Measurements from ENCODE around the gene HSD11B2. TPM values are rescaled to one million over a fixed set of nuclear protein-coding genes. Genes with fewer than 3 reads are reported as not detected.
"Not testable (repeated sequence)": the region's sequence is repeated elsewhere in the genome, so short reads cannot be mapped to it uniquely, and the experiment has no call there.

The HSD11B2 gene
- total RNA-seq, 1 donor from 2014 or later, result 1.7 TPM

DNA sequence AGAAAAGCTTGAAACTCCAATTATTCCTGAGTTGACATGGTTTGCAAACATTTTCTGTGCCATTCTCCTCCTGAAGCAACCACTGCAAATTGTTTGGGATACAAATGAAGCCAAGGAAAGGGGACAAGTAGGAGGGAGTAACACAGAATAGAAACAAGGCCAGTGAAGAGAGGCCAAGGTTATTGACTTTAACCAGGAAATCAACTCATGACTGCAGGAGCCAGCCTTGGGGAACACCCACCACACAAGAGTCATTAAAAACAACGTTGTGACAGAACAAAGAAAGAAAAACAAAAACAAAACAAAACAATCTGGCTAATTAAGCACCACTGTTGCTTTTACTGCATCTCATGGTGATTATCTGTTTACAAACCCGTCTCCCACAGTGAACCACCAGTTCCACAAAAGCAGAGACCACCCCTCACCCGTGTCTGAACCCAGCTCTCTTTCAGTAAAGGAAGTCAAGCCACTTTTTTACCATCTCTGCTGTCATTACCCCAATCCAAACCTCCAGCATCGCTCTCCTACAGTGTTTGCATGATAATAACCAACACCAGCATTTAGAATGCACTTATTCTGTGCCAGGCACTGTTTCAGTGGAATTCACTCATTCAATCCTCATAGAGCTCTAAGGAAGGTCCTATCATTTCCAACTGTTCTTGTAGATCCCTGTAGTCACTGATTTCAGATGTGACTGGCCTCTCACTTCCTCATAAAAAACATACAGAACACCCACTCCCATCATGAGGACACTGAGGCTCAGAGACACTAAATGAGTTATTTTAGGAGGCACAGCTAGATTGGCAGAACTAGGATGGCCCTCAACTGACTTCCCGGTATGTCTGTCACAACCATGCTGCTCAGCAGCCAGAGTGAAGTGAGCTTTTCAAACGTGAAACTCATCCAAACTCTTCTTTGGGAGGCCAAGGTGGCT, 16.7 kb upstream of the HSD11B2 start:
- DNase-seq (ENCODE audit: low read depth), result peak; percentile 30

DNA sequence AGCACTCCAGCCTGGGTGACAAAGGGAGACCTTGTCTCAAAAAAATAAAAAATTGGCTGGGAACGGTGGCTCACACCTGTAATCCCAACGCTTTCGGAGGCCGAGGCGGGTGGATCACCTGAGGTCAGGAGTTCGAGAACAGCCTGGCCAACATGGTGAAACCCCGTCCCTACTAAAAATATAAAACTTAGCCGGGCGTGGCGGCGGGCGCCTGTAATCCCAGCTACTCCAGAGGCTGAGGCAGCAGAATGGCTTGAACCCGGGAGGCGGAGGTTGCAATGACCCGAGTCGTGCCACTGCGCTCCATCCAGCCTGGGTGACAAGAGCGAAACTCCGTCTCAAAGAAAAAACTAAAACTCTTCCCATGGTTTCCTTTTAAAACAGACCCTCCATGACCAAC, 15.5 kb upstream of the HSD11B2 start:
- not testable (repeated sequence) for DNase-seq (ENCODE audit: low read depth)

DNA sequence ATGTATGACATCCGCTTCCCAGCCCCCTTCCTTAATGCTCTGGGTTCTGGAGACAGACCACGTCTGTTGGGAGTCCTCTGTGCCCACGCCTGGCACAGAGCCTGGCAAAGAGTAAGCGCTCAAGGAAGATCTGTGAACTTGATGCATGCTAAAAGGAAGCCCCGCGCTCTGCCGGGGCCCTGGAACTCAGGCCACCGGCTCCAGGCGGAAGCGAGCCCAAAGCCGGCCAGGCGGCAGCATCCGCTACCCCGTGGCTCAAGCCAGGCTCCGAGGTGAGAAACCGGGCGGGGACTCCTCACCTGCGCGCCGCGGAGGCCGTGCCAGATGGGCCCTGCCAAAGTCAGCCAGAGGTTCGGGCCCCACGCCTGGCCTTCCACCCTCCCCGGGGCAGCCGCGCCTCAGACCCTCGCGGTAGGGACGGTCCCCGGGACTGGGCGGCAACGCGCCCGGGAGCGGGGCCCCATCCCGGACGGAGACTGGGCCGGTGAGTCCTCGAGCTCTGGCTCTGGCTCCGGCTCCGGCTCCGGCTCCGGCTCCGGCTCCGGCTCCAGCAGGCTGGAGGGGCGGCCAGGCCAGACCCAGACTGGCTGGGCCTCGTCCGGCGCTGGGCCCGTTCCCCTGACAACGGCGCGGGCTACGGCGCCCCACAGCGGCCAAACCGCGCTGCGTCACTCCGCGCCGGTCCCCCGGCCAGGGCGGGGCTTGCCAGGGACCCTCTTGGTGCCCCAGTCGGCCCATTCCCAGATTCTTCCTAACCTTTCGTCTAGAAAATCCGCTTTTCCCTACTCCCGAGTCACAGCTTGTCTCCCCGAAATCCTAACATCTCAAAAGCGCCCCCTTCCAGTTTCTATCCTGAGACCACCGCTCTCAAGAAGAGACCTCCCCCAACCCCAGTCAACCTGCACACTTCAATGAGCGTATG, 14.8 kb upstream of the HSD11B2 start, which contains the start of gene ZDHHC1:
Gene ZDHHC1, minus strand, starts transcription at position 606 of the 922 bp plus-strand sequence. CDS start 8,702 bp downstream, outside the sequence.
- DNase-seq (ENCODE audit: low read depth), result peak; percentile 44

DNA sequence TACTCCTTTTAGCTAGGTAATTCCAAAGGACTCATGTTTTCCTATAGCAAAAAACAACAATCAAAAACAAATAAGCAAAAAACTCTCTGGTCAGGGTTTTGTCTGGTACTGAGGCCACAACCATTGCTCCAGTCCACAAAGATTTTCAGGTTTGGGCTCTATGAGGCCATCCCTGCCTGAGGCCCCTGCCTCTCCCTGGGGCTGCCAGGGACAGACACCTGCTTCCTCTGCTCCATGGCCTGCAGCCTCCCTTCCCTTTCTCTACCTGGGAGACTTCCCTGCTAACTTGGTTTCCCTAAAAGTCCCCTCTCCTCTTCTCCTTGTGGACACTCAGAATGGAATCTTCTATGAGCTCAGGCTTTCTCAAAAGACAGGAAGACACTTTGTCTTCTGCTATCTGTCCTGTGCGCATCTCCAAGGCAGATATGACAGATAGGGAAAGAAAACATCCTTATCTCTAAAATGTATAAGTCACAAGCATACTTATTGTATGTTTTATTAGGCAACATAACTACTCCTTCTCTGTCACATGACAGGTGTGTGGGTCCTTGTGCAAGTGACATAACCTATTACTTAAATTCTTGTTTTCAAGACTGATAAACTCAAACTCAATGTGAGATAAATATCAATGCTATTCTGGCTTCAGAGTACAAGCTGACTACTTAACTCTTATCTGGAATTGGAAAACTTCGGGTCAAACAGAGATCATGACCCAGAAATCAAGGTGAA, 13.4 kb upstream of the HSD11B2 start:
- DNase-seq (ENCODE audit: low read depth), result no peak

DNA sequence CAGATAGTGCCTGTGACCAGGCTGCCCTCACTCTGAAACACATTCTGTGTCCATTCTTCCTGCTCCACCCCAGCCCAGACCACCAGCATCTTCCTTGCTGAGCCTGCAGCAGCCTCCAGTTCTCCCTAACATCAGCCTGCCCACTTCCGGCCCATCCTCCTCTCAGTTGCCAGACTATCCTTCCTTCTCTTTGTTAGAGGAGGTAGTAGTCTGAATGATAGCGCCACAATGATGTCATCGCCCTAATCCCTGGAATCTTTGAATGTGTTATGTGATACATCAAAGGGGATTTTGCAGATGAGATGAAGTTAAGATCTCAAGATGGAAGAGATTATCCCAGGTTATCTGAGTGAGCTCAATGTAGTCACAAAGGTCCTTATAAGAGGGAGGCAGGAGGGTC, 11.4 kb upstream of the HSD11B2 start:
- no peak for DNase-seq (ENCODE audit: low read depth)

DNA sequence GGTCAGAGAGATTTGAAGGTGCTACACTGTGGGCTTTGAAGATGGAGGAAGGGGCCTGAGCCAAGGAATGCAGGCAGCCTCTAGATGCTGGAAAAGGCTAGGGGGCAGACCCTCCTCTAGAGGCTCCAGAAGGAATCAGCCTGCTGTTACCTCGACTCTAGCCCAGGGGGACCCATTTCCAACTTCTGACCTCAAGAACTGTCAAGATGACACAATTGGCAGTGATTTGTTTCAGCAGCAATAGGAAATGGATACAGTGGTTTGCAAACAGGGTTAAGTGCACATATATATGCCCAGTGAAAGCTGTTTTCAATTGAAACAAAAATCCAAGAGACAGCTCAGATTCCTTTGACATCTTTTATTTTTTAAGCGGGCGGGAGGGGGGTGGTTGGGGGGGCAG, 11.0 kb upstream of the HSD11B2 start:
- no peak for DNase-seq (ENCODE audit: low read depth)

DNA sequence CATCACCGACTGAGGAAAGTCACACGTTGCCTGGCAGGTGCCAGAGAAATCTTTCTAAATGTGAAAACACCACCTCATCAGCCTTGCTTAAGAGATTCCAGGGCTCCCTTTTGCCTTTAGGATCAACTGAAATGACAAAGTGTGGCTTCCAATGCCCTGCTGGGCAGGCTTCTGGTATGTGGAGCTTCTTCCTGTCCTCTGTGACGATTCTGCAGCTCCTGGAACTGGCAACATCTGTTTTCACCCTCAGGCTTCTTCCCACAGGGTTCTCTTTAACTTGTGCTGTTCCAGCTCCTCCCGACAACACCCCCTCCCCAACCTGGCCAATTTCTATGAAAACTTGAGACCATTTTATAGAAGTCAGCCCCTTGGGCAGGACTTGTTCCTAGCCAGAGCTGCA, 9.9 kb upstream of the HSD11B2 start:
- no peak for DNase-seq (ENCODE audit: low read depth)

DNA sequence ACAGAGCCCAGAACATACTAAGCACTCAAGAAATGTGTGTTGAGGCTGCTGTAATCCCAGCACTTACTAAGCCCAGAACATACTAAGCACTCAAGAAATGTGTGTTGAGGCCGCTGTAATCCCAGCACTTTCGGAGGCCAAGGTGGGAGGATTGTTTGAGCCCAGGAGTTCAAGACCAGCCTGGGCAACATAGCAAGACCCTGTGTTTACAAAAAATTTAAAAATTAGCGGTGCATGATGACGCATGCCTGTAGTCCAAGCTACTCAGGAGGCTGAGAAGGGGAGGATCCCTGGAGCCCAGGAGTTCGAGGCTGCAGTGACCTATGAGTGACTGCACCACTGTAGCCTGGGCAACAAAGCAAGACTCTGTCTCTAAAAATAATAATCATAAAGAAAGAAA, 7.9 kb upstream of the HSD11B2 start:
- DNase-seq (ENCODE audit: low read depth), result no peak

DNA sequence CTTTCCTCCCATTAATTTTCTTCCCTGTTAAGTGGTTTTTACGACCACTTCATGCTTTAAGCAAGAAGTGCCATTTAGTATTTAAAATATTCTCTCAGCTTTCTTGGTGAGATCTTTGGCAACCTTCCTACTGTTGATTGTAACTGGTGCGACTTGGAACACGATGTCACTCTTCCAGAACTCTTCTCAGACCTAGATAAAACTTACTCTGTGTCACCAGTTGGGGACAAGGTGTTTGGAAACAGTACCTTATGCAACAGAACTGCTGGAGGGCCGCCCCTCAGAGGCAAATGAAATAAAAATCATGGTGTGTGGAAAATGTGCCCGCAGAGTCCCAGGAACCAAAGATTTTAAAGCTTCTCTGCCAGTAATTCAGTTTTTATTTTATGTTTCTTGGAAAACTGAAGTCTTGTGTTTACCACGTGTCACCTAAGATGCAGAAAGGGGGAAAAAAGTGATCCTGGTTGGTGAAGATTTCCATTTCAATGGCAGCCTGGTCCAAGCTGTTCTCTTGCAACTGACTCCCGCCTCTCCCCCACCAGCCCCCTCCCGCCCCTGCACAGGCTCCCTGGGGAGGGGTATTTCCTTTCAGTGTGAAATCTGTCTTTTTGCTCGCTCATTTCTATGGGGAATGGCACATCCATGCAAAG, 7.2 kb upstream of the HSD11B2 start:
- no peak for DNase-seq (ENCODE audit: low read depth)

DNA sequence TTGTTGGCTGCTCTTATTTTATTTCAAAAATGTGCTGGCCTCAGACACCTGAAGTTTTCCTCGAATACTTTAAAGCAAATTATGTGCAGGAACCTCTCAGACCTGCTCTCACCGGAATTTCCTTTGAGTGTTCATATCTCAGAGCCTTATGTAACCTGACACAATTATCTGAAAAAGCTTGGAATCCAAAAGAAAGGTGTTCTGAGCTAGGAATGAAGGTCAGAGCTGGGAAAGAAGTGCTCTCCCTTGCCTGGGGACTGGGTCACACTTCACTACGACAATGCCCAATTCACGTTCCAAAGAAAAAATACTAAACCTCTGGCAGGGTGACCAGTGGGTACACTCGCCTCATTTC, 6.7 kb upstream of the HSD11B2 start:
- no peak for DNase-seq (ENCODE audit: low read depth)

DNA sequence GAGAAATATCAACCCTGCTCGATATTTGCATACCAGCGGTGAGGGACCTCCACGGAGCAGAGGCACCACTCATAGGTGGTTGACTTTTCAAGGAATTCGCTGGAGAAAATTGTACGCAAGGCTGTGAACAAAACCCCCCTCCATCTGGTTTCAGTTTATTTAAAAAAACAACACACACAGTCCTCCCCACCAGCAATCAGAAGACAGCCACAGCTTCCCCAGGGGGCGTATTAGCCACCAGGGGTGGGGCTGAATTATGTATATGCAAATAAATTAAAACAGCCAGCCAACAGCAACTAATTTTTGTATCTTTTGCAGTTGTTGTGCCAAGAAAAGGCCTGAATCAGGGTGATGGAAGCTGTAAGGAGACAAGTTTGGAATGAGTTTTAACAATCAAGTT, 5.9 kb upstream of the HSD11B2 start:
- DNase-seq (ENCODE audit: low read depth), result no peak

DNA sequence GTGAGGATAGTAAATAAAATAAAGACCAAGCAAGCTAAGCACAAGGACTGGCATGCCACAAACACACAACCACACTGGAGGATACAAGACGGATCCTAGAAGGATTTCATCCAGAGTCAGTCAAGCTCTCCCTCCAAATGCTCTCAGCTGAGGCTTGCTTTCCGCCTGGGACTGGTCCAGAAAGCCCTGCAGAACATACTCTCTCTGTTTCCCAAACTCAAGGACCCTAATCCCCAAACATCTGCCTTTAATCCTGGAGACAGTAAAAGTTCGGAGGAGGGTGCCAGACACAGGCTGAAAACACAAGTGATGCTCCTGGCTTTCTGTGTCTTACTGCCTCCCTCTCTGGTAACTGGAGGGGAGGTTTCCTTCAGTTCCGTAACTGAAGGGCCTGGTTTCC, 5.3 kb upstream of the HSD11B2 start:
- no peak for DNase-seq (ENCODE audit: low read depth)

DNA sequence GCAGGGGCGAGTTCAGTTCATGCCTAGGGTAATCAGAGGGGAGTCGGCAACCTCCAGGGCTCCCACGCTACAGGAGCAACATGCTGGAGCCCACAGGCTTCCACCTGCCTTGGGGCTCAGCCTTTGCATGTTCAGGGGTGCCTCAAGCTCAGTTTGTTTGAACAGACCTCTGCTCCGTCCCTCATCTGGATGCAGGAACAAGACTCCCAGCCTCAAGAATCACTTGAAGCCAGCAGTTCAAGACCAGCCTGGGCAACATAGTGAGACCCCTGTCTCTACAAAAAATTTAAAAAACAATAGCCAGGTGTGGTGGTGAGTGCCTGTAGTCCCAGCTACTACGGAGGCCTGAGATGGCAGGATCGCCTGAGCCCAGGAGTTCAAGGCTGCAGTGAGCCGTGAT, 4.9 kb upstream of the HSD11B2 start:
- no peak for DNase-seq (ENCODE audit: low read depth)

DNA sequence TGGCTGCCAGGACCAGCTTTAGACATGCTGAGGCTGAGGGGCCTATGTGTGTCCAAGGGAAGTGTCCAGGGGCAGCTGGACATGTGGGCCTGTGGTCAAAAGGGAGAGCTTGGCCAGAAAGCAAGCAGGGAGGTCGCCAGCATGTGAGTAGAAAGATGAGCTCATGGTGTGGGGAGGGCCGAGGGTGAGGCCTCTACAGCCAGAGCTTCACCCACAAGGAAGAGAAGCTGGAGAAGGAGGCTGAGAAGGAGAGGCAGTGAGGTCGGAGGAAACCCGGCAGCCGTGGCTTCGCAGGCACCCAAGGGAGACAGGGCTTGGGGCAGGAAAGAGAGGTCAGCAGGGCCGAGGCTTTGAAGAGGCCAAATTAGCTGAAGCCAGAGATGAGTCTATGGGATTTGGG, 4.0 kb upstream of the HSD11B2 start:
- DNase-seq (ENCODE audit: low read depth), result no peak

DNA sequence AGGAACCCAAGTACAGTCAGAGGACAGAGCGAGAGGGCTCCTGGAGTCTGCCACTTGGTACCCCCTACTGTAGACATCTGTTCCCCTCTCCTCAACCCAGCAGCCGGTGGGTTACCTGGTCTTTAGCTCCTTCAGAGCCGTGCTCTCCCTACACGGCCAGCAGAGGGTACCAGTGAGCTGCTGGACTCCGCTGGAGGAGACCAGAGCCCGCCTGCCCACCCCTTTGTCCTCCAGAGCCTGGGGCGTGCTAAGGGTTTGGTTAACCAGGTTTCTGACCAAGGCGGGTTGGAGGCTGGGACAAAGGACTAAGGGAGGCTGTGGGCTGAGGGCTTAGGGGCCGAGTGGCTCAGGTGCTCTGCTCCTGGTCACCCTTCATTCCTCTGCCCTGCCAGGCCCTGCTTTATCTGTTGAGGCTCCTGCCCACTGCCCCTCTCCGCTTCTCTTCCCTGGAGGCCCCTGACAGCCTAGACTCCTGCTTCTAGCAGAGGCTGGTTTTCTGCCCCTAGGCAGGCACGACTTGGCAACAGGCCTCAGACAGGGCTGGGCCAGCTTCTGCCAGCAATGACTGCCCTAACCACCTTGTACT, 2.7 kb upstream of the HSD11B2 start:
- peak; percentile 56 for DNase-seq (ENCODE audit: low read depth)

DNA sequence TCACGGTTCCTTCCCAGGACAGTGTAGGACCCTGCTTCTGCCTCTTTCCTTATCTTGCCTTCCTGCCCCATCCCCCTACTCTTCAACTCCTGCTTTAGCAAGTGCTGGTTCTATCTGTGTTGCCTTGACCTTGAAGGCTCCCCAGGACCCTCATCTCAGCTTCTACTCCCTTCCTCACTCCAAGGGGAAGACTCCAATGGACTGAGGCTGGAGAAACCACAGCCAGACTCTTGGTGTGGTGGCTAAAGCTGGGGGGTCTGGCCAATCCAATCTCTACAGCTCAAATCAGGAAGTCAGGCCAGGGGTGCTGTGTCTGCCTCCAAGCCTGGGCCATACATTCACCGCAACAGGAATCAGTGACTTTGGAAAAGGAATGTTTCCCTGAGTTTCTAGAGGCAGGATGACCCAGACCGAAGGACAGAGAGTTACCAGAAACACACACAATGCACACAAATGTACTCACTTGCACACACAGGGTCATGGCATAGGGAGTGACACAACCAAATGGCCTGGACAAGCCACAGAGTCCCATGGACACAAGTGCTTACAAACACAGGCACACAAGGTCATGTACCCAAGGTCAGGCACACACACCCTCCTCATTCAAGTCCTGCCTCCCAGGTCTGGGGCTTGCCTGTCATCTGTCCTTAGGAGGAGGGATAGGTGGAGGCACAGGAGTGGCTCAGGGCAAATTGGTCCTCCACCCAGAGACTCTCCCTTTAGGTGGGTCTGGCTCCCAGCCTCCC, 1.7 kb upstream of the HSD11B2 start:
- no peak for DNase-seq (ENCODE audit: low read depth)

DNA sequence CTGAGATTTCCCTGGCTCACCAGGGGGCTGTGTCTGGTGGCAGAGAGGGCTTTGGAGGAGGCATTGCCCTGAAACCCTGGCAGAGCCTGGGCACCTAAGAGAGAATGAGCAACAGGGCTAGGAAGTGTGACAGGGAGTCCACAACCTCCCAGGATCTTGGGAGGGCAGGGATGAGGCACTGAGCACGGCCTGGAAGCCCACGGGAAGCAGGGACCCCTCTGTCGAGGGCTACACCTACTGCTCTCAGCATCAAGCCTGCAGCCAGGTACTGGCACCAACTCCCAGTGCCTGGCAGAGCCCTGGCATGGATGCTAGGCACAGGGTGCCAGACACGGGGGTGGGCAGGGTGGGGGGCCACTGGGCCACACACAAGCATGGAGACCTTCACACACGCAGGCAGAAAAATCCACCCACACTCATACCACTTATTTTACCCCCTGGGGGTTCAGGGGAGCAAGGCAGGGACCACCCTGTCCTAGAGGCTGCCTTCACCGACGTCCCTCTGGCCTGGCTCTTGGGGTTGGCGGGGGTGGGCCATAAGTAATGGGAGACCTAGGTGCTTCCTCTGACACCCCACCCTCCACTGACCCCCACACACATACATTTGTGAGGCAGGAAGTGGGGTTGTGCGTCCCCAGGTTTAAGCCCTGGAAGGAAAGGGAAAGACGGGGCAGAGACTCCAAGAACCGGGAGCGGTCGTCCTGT, 970 bp upstream of the HSD11B2 start:
- DNase-seq (ENCODE audit: low read depth), result no peak

DNA sequence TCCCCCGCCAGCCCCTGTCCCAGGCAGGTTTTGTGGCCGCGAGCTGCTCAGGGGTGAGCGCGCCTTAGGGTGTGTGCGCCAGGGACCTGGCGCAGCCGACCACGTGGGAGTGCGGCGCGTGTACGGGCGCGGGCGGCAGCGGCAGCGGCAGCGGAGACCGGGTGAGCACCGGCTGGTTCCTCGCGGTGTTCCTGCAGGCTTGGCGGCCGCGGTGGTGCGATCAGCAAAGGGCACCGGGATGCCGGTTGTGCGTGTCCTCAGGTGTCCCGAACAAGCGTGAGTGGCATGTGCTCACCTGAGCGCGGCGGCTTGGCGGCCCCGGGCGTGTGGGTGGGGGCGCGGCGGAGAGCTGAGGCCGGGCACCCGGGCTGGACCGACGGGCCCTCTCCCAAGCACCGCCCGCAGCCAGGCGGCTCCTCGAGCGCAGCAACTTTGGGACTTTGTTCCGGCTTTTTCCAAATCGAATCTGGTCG, 381 bp upstream of the HSD11B2 start:
- DNase-seq (ENCODE audit: low read depth), result no peak

DNA sequence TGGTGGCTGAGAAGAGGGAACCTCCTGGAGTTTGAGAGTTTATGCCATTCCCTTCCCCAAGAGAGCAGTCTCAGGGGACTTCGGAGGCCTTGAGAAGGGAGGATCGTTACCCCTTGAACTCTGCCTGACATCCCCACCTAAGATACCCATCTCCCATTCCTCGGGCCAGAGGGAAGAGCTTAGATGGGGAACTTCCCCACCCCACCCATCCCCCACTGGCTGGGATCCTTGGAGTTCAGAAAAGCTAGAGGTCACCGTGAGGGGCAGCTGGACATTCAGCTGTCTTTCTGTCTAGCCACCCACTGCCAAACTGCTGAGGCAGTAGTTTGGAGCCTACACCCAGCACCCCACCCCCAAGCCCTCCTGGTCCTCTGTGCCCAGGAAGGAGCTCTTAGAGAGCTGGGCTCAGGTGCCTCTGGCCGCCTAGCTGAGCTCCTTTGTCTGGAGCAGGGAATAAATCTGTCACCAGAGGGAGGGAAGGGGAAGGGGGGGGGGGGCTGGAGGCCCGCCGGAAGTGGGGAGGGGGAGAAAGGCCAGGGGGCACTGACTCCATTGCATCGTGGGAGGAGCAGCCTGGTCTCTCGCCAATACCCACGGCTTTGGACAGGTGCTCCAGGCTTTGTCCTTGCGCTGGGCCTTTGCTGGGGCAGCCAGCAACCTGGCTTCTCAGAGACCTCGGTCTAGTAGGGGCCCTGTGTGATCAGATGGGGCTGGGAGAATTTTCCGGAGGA, 1.0 kb downstream of the HSD11B2 start:
- no peak for DNase-seq (ENCODE audit: low read depth)

All from renal cortical epithelial cell (primary cell).